Keratinocyte (primary cell): ENCODE measurements around the gene DMAC2. TPM values are rescaled to one million over a fixed set of nuclear protein-coding genes. Genes with fewer than 3 reads are reported as not detected.

Source experiments
- DNase-seq: peaks from one replicate; pipeline ENCODE4 v3.0.0-alpha.2; 2011; ENCODE audit warnings: low read depth, missing footprints, low spot score
- FAIRE-seq: peaks from 2 replicates; lab custom pipeline; 2011; peaks lifted over from hg19 to GRCh38; lab: Jason Lieb, UNC
- H2AFZ ChIP-seq: 2 replicates; pipeline ENCODE4 v1.6.0; 2012; ENCODE audit warnings: low read length, control low read depth, inconsistent platforms; ENCODE audit not compliant: control insufficient read depth
- H3K27ac ChIP-seq: 2 replicates; pipeline ENCODE4 v1.5.1; 2011; ENCODE audit warnings: low read length; ENCODE audit not compliant: control insufficient read depth, insufficient read depth
- H3K27me3 ChIP-seq: 3 replicates; pipeline ENCODE4 v1.6.0; 2011; ENCODE audit warnings: low read length; ENCODE audit not compliant: control insufficient read depth, insufficient read depth; ENCODE audit errors: extremely low read depth
- H3K36me3 ChIP-seq, 2 experiments: 2 replicates in 1 of 2; 3 replicates in 1 of 2; pipeline ENCODE4 v1.5.1; 2011; ENCODE audit warnings: low read length in 2 of 2, mild to moderate bottlenecking in 1 of 2; ENCODE audit not compliant: control insufficient read depth in 2 of 2, insufficient read depth in 2 of 2; ENCODE audit errors: extremely low read depth in 1 of 2
- H3K4me1 ChIP-seq: 3 replicates; pipeline ENCODE4 v1.5.1; 2011; ENCODE audit warnings: low read length; ENCODE audit not compliant: control insufficient read depth, insufficient read depth; ENCODE audit errors: extremely low read depth
- H3K4me2 ChIP-seq: 3 replicates; pipeline ENCODE4 v1.6.0; 2011; ENCODE audit warnings: low read depth, low read length; ENCODE audit not compliant: control insufficient read depth, insufficient read depth; ENCODE audit errors: extremely low read depth
- H3K4me3 ChIP-seq, 3 experiments: fragments of 200-600 bp in 1 of 3; sonication (generic) in 1 of 3; 2 replicates in 2 of 3; 3 replicates in 1 of 3; pipeline ENCODE4 v1.5.1; 2011 to 2016; ENCODE audit warnings: low read length in 3 of 3, mild to moderate bottlenecking in 3 of 3, control low read depth in 2 of 3, inconsistent platforms in 1 of 3, low read depth in 1 of 3, mixed read lengths in 1 of 3, mixed run types in 1 of 3, moderate library complexity in 1 of 3; ENCODE audit not compliant: control insufficient read depth in 2 of 3, insufficient read depth in 2 of 3; ENCODE audit errors: extremely low read depth in 1 of 3
- H3K79me2 ChIP-seq: 2 replicates; pipeline ENCODE4 v1.6.0; 2012; ENCODE audit warnings: low read length; ENCODE audit not compliant: control insufficient read depth, insufficient read depth
- H3K9ac ChIP-seq: 3 replicates; pipeline ENCODE4 v1.6.0; 2011; ENCODE audit warnings: low read length; ENCODE audit not compliant: control insufficient read depth, insufficient read depth; ENCODE audit errors: extremely low read depth
- H3K9me1 ChIP-seq: 3 replicates; pipeline ENCODE4 v1.6.0; 2011; ENCODE audit warnings: low read length; ENCODE audit not compliant: control insufficient read depth, insufficient read depth; ENCODE audit errors: extremely low read depth
- H3K9me3 ChIP-seq: 2 replicates; pipeline ENCODE4 v1.5.1; 2012; ENCODE audit warnings: low read depth, low read length; ENCODE audit not compliant: control insufficient read depth
- H4K20me1 ChIP-seq: 3 replicates; pipeline ENCODE4 v1.6.0; 2011; ENCODE audit warnings: low read length; ENCODE audit not compliant: control insufficient read depth, insufficient read depth; ENCODE audit errors: extremely low read depth
- CTCF ChIP-seq, 3 experiments: IDR thresholded peaks in 1 of 3; conservative IDR thresholded peaks in 1 of 3; optimal IDR thresholded peaks in 1 of 3; 2 replicates in 2 of 3; 3 replicates in 1 of 3; pipeline versions ENCODE3 to v1.5.1; 2011; ENCODE audit warnings: low read length in 3 of 3, mild to moderate bottlenecking in 3 of 3, moderate library complexity in 2 of 3, control low read depth in 1 of 3, inconsistent platforms in 1 of 3; ENCODE audit not compliant: insufficient read depth in 2 of 3; ENCODE audit errors: extremely low read depth in 1 of 3
- EZH2 ChIP-seq: IDR thresholded peaks from one replicate; pipeline ENCODE4 v1.6.1; 2012; ENCODE audit warnings: inconsistent platforms, mild to moderate bottlenecking, low read length, moderate library complexity
- dilution Hi-C: fragments of 300-500 bp; cut with MboI; formaldehyde crosslinking; loops from one replicate; pipeline ENCODE4 v1.7.0; 2020; ENCODE audit warnings: low sequenced_read_pairs; ENCODE audit not compliant: extremely low pct_ligation_motif_present
- polyA plus RNA-seq, 5 experiments: library from polyadenylated mRNA; depleted of rRNA in 3 of 5; stranded (reverse) in 3 of 5; stranded (forward) in 1 of 5; unstranded in 1 of 5; fragments of >200 nt; gene quantifications; 1 replicate in 1 of 5; 2 replicates in 3 of 5; 3 replicates in 1 of 5; pipeline versions ENCODE4 v1.2.1 to v1.2.3, GENCODE V29; 2011 to 2012; ENCODE audit warnings: missing spikeins in 2 of 5, low read depth in 1 of 5, low replicate concordance in 1 of 5

DMAC2 gene
- polyA plus RNA-seq, 1 donor (not counting 4 experiments of a cell fraction or from before 2014, with no cell fraction given): 45.3 TPM

GRCh38 chr19:41405776-41406175 is 33.9 kb downstream of the DMAC2 start:
- Histone ChIP-seq H3K9ac (no peak overlapping the region), H3K4me2 (no peak overlapping the region), H2AFZ (no peak overlapping the region), H3K4me3 (no peak overlapping the region), H3K9me1 (no peaks in the 10 kb centered on the region), H3K27me3 (no peaks in the 10 kb centered on the region), H3K4me1 (peaks cover 5% of the 10 kb centered on the region), H3K36me3 (peaks cover 0 to 4% of the 10 kb centered on the region in 2 experiments), H3K79me2 (no peaks in the 10 kb centered on the region), H4K20me1 (no peaks in the 10 kb centered on the region), H3K27ac (no peak overlapping the region), H3K9me3 (no peaks in the 10 kb centered on the region)
- TF ChIP-seq CTCF (optimal IDR thresholded peaks at IDR 0.05 in 1 of 3, IDR thresholded peaks at IDR 0.05 in 1 of 3, conservative IDR thresholded peaks at IDR 0.05 in 1 of 3; ENCODE audit: extremely low read depth in 1 of 3, insufficient read depth in 2 of 3, low read length in 3 of 3) (no peak), EZH2 (no peak)
- dilution Hi-C loops: no loop called here
- FAIRE-seq (no peak), DNase-seq (no peak)

- Histone ChIP-seq H2AFZ (no peak overlapping the region), H3K36me3 (peaks cover 0 to 3% of the 10 kb centered on the region in 2 experiments), H3K9ac (no peak overlapping the region), H3K4me2 (no peak overlapping the region), H3K9me1 (no peaks in the 10 kb centered on the region), H4K20me1 (no peaks in the 10 kb centered on the region), H3K27ac (no peak overlapping the region), H3K79me2 (peaks cover 8% of the 10 kb centered on the region), H3K9me3 (no peaks in the 10 kb centered on the region), H3K4me1 (peaks cover 8% of the 10 kb centered on the region), H3K27me3 (no peaks in the 10 kb centered on the region), H3K4me3 (no peak overlapping the region)
- dilution Hi-C loops: no loop called here
- TF ChIP-seq CTCF (optimal IDR thresholded peaks at IDR 0.05 in 1 of 3, IDR thresholded peaks at IDR 0.05 in 1 of 3, conservative IDR thresholded peaks at IDR 0.05 in 1 of 3; ENCODE audit: extremely low read depth in 1 of 3, insufficient read depth in 2 of 3, low read length in 3 of 3): no peak
- no peak for TF ChIP-seq EZH2
- DNase-seq (no peak), FAIRE-seq (no peak)
Measured at GRCh38 chr19:41403181-41403970, 36.3 kb downstream of the DMAC2 start.
